MM.1S (cell line): ENCODE results near the gene TPI1.
A peak's percentile ranks its signal among the peaks of the same experiment; 100 is the strongest.
"Not testable (repeated sequence)": the region's sequence is repeated elsewhere in the genome, so short reads cannot be mapped to it uniquely, and the experiment has no call there.

Source experiments
- DNase-seq: peaks from one replicate; pipeline ENCODE4 v3.0.0-alpha.2; 2015
- H2AFZ ChIP-seq: fragments of 300-600 bp; sonication (generic); 2 replicates; pipeline ENCODE4 v1.6.0; 2016; ENCODE audit warnings: antibody characterized with exemption, low read length
- H3F3A ChIP-seq: fragments of 300-600 bp; sonication (generic); 2 replicates; pipeline ENCODE4 v1.6.1; 2016; ENCODE audit warnings: mild to moderate bottlenecking, antibody characterized with exemption, low read length, moderate library complexity, mixed read lengths; ENCODE audit not compliant: insufficient read depth
- H3K27ac ChIP-seq: fragments of 300-600 bp; sonication (generic); 2 replicates; pipeline ENCODE4 v1.5.1; 2016; ENCODE audit warnings: mild to moderate bottlenecking, low read length
- H3K27me3 ChIP-seq: fragments of 300-600 bp; sonication (generic); replicated peaks from 2 replicates; pipeline ENCODE4 v1.6.0; 2016; ENCODE audit warnings: low read length; ENCODE audit not compliant: insufficient read depth
- H3K36me3 ChIP-seq: fragments of 300-600 bp; sonication (generic); replicated peaks from 2 replicates; pipeline ENCODE4 v1.6.1; 2016; ENCODE audit warnings: mild to moderate bottlenecking, low read length, mixed read lengths; ENCODE audit not compliant: insufficient read depth
- H3K4me1 ChIP-seq: fragments of 300-600 bp; sonication (generic); 2 replicates; pipeline ENCODE4 v1.6.1; 2016; ENCODE audit warnings: low read length, mixed read lengths
- H3K4me2 ChIP-seq: fragments of 300-600 bp; sonication (generic); 2 replicates; pipeline ENCODE4 v1.6.0; 2016; ENCODE audit warnings: low read depth, low read length
- H3K4me3 ChIP-seq: fragments of 300-600 bp; sonication (generic); 2 replicates; pipeline ENCODE4 v1.5.1; 2016; ENCODE audit warnings: low read length, mixed read lengths
- H3K79me2 ChIP-seq: fragments of 300-600 bp; sonication (generic); 2 replicates; pipeline ENCODE4 v1.6.1; 2016; ENCODE audit warnings: mixed run types, low read length, mixed read lengths
- H3K9ac ChIP-seq: fragments of 300-600 bp; sonication (generic); 2 replicates; pipeline ENCODE4 v1.6.1; 2016; ENCODE audit warnings: low read length, mixed read lengths
- H3K9me2 ChIP-seq: fragments of 300-600 bp; sonication (generic); replicated peaks from 2 replicates; pipeline ENCODE4 v1.6.1; 2016; ENCODE audit warnings: mild to moderate bottlenecking, low read length, mixed read lengths; ENCODE audit not compliant: insufficient read depth
- H3K9me3 ChIP-seq: fragments of 300-600 bp; sonication (generic); replicated peaks from 2 replicates; pipeline ENCODE4 v1.6.1; 2016; ENCODE audit warnings: mild to moderate bottlenecking, low read length, mixed read lengths; ENCODE audit not compliant: insufficient read depth
- H4K20me1 ChIP-seq: fragments of 300-600 bp; sonication (generic); 2 replicates; pipeline ENCODE4 v1.6.1; 2016; ENCODE audit warnings: mild to moderate bottlenecking, low read length, moderate library complexity, mixed read lengths; ENCODE audit not compliant: insufficient read depth
- CTCF ChIP-seq: fragments of 300-600 bp; sonication (generic); IDR thresholded peaks from 2 replicates; pipeline ENCODE4 v1.5.1; 2016; ENCODE audit warnings: antibody characterized with exemption, low read length, mixed read lengths
- EZH2 ChIP-seq: fragments of 300-600 bp; sonication (generic); optimal IDR thresholded peaks from 2 replicates; pipeline ENCODE3; 2017; ENCODE audit warnings: low read depth, mild to moderate bottlenecking, antibody characterized with exemption, low read length, mixed read lengths
- EZH2phosphoT487 ChIP-seq: fragments of 300-600 bp; sonication (generic); IDR thresholded peaks from 2 replicates; pipeline ENCODE4 v1.6.1; 2018; ENCODE audit warnings: antibody characterized with exemption, low read length

Gene TPI1

DNA sequence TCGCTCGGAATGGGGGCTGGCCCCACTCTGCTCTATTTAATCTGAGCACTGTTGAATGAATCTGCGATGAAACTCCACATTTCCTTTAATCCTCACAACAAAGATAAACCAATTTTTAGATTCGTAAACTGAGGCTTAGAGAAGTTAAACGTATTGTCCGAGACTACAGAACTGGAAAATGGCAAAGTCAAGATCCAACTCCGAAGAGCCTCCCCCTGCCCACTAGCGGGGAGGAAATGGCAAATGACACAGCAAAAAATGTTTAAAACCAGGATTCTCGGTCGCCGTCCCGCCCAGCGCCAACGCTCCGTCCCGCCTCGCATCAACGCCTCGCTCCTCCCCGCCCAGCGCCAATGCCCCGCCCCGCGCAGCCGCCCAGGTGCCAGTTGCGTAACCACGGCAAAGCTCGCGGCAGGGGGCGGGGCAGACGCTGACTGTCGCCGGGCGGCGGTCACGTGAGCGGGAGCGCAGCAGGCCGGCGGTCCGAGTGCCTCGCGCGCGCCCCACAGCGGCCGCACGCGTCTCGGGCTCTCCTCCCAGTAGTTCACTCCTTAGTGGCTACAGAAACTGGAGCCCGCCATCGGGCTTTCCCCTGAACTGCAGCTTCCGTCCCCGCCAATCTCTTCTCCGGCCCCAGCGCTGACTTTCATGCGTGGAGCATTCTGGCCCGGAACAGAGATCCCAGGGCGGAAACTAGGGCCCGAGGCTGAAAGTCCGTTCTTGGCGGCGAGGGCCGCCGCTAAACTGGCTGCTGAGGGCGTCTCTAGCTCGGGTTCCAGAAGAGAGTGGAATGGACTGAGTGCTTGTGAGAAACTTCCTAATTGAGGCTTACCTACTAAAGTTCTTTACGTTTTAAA lies 23.7 kb downstream of the TPI1 start:
- peaks cover 9% of the 10 kb centered on the region; the same call in 1 of the 2 replicates for H3F3A ChIP-seq
- no peaks in the 10 kb centered on the region for H3K27me3 ChIP-seq
- peak overlapping the region; percentile 64 for H3K9ac ChIP-seq
- H3K4me2 ChIP-seq = peak overlapping the region; percentile 86
- peak; percentile 99 for DNase-seq
- peaks cover 11% of the 10 kb centered on the region for H3K4me1 ChIP-seq
- H3K79me2 ChIP-seq = no peaks in the 10 kb centered on the region
- H3K36me3 ChIP-seq = no peaks in the 10 kb centered on the region
- no peaks in the 10 kb centered on the region for H3K9me2 ChIP-seq
- peak overlapping the region; percentile 46 for H3K4me3 ChIP-seq
- TF ChIP-seq EZH2phosphoT487 = no peak
- TF ChIP-seq CTCF = peak; percentile 87
- H3K9me3 ChIP-seq = no peaks in the 10 kb centered on the region
- H2AFZ ChIP-seq = peak overlapping the region; percentile 71
- H3K27ac ChIP-seq = peak overlapping the region; percentile 77
- no peaks in the 10 kb centered on the region for H4K20me1 ChIP-seq

- Histone ChIP-seq H3K4me3 (peak overlapping the region; percentile 46), H3K27me3 (no peaks in the 10 kb centered on the region), H3K79me2 (no peaks in the 10 kb centered on the region), H3K4me2 (peak overlapping the region; percentile 63), H3K9me2 (no peaks in the 10 kb centered on the region), H3K9me3 (no peaks in the 10 kb centered on the region), H2AFZ (peak overlapping the region; percentile 42), H3K9ac (peak overlapping the region; percentile 64), H3K4me1 (peaks cover 11% of the 10 kb centered on the region), H3F3A (peaks cover 9% of the 10 kb centered on the region; the same call in 1 of the 2 replicates), H3K27ac (peak overlapping the region; percentile 77), H3K36me3 (no peaks in the 10 kb centered on the region), H4K20me1 (no peaks in the 10 kb centered on the region)
- DNase-seq = no peak
- no peak for TF ChIP-seq EZH2phosphoT487
- TF ChIP-seq CTCF = no peak
- TF ChIP-seq EZH2 = no peak
Measured at GRCh38 chr12:6891646-6892001, 24.3 kb downstream of the TPI1 start.

GRCh38 chr12:6892683-6893082 lies 25.4 kb downstream of the TPI1 start:
- H3K27me3 ChIP-seq, H2AFZ ChIP-seq, H3F3A ChIP-seq, H3K4me2 ChIP-seq, H3K4me3 ChIP-seq, H3K27ac ChIP-seq, H3K79me2 ChIP-seq, H4K20me1 ChIP-seq, H3K9me2 ChIP-seq, H3K9me3 ChIP-seq, H3K9ac ChIP-seq, DNase-seq, H3K36me3 ChIP-seq: not testable (repeated sequence)
- peaks cover 11% of the 10 kb centered on the region for H3K4me1 ChIP-seq

DNA sequence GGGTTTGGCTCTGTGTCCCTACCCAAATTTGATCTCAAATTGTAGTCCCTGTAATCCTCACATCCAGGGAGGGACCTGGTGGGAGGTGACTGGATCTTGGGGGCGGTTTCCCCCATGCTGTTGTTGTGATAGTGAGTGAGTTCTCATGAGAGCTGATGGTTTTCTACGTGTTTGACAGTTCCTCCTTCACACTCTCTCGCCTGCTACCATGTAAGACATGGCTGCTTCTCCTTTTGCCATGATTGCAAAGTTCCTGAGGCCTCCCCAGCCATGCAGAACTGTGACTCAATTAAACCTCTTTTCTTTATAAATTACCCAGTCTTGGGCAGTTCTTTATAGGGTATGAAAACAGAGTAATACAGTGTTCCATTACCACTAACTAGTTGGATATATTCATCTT lies 27.0 kb downstream of the TPI1 start:
- Histone ChIP-seq H3K9me2 (no peaks in the 10 kb centered on the region), H3K9me3 (no peaks in the 10 kb centered on the region), H3K79me2 (no peaks in the 10 kb centered on the region), H3K27ac (no peak overlapping the region), H4K20me1 (no peaks in the 10 kb centered on the region), H3K4me1 (peaks cover 11% of the 10 kb centered on the region), H3K36me3 (no peaks in the 10 kb centered on the region), H2AFZ (no peak overlapping the region), H3K9ac (no peak overlapping the region), H3K4me3 (no peak overlapping the region), H3K4me2 (no peak overlapping the region), H3K27me3 (no peaks in the 10 kb centered on the region), H3F3A (peaks cover 9% of the 10 kb centered on the region; the same call in 1 of the 2 replicates)
- no peak for DNase-seq
- TF ChIP-seq EZH2phosphoT487 (no peak), EZH2 (no peak), CTCF (no peak)
